ENCODE data around the gene ZNF32. TPM values are rescaled to one million over a fixed set of nuclear protein-coding genes. Genes with fewer than 3 reads are reported as not detected.

Gene ZNF32
- total and polyA plus RNA-seq, 7 donors = 46.5 to 145 (median 55.5) TPM

DNA sequence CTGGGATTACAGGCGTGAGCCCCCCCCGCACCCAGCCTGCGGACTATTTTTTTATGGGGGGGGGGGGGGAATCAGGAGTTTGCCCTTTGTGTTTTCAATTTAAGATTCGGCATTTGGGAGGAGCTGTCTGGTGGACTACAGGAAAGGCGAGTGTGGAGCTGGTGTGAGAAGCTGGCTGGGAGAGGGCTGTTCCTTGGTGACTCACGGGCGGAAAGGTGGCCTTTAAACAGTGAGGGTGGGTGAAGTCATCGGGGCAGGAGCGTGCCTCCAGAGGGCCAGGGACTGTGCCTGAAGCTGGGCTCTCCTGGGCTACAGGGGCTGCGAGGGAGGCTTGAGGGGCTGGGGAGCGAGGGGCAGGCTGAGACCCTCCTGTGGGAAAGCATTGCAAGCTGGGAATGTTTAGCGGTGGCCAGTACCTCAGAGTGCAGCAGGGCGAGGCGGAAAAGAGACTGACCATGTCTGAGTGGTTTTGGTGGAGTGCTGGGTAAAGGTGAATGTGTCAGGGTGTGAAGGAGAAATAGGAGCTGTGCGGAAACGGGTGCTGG, 39.7 kb upstream of the ZNF32 start:
- no peak overlapping the region for H3K27ac ChIP-seq
- WGBS, 3 donors = 95 to 98% (median 97%) methylated on average over 16 of the region's 16 CpGs
- ATAC-seq (no peak), DNase-seq (no peak)
- TF ChIP-seq CTCF (IDR thresholded peaks at IDR 0.05) = no peak
- H3K4me1 ChIP-seq = no peaks in the 10 kb centered on the region
- no peak overlapping the region for H3K4me3 ChIP-seq
- H3K9me3 ChIP-seq = no peaks in the 10 kb centered on the region
- intact Hi-C loops (cut with DNase I) = loop anchor here (5.0 to 10.0 kb wide), 2 partner anchors 356 to 1174 kb away; no protein-coding TSS in a partner anchor
- no peaks in the 10 kb centered on the region for H3K27me3 ChIP-seq (ENCODE audit: insufficient read depth in 3 of 3, low read length in 2 of 3)
- H3K36me3 ChIP-seq (ENCODE audit: insufficient read depth in 1 of 2, low read depth in 1 of 2) = no peaks in the 10 kb centered on the region

DNA sequence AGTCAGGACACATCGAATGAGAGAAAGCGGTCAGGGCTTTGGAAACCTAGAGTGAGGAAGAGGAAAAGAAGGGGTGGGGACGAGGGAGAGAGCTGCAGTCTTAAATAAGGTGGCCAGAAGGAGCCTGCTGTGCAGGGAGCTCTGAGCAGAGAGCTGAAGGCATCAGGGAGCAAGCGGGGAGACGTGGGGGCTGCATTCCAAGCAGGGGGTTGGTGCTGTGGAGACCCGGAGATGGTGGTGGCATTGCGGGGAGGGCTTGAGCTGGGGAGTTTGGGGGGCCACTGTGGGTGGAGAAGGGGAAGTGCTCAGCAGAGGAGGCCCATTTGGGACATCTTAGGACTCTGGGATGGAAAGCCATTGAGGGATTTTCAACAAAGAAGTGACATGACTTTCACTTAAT, 38.7 kb upstream of the ZNF32 start:
- Histone ChIP-seq H3K27ac (no peak overlapping the region), H3K9me3 (no peaks in the 10 kb centered on the region), H3K36me3 (ENCODE audit: insufficient read depth in 1 of 2, low read depth in 1 of 2) (no peaks in the 10 kb centered on the region), H3K4me1 (no peaks in the 10 kb centered on the region), H3K27me3 (ENCODE audit: insufficient read depth in 3 of 3, low read length in 2 of 3) (no peaks in the 10 kb centered on the region), H3K4me3 (no peak overlapping the region)
- intact Hi-C loops (cut with DNase I) = loop anchor here (5.0 to 10.0 kb wide), 2 partner anchors 357 to 1175 kb away; no protein-coding TSS in a partner anchor
- WGBS, 3 donors = 93 to 95% (median 94%) methylated on average over 7 of the region's 7 CpGs
- ATAC-seq (no peak), DNase-seq (no peak)
- TF ChIP-seq CTCF (IDR thresholded peaks at IDR 0.05) = no peak

- H3K36me3 ChIP-seq (ENCODE audit: insufficient read depth in 1 of 2, low read depth in 1 of 2) = no peaks in the 10 kb centered on the region
- no peaks in the 10 kb centered on the region for H3K4me1 ChIP-seq
- intact Hi-C loops (cut with DNase I) = loop anchor here (5.0 to 10.0 kb wide), 2 partner anchors 358 to 1176 kb away; no protein-coding TSS in a partner anchor
- no peak for DNase-seq
- no peaks in the 10 kb centered on the region for H3K9me3 ChIP-seq
- H3K4me3 ChIP-seq = no peak overlapping the region
- ATAC-seq = no peak
- 68 to 77% (median 70%) methylated on average over 6 of the region's 6 CpGs for WGBS, 3 donors
- H3K27me3 ChIP-seq (ENCODE audit: insufficient read depth in 3 of 3, low read length in 2 of 3) = no peaks in the 10 kb centered on the region
- H3K27ac ChIP-seq = no peak overlapping the region
- no peak for TF ChIP-seq CTCF (IDR thresholded peaks at IDR 0.05)
These were observed 37.7 kb upstream of the ZNF32 start for GRCh38 chr10:43686414-43686813.

- ATAC-seq (peak in 1 of 4 donors; percentile 33), DNase-seq (no peak)
- intact Hi-C loops (cut with DNase I) = loop anchor here (5.0 to 10.0 kb wide), 2 partner anchors 359 to 1177 kb away; no protein-coding TSS in a partner anchor
- H3K36me3 ChIP-seq (ENCODE audit: insufficient read depth in 1 of 2, low read depth in 1 of 2) = no peaks in the 10 kb centered on the region
- H3K4me1 ChIP-seq = no peaks in the 10 kb centered on the region
- no peaks in the 10 kb centered on the region for H3K27me3 ChIP-seq (ENCODE audit: insufficient read depth in 3 of 3, low read length in 2 of 3)
- no peak overlapping the region for H3K27ac ChIP-seq
- no peak for TF ChIP-seq CTCF (IDR thresholded peaks at IDR 0.05)
- H3K4me3 ChIP-seq = no peak overlapping the region
- H3K9me3 ChIP-seq = no peaks in the 10 kb centered on the region
- 59 to 66% (median 62%) methylated on average over 8 of the region's 8 CpGs for WGBS, 3 donors
These were observed 37.1 kb upstream of the ZNF32 start for GRCh38 chr10:43685744-43686143.

DNA sequence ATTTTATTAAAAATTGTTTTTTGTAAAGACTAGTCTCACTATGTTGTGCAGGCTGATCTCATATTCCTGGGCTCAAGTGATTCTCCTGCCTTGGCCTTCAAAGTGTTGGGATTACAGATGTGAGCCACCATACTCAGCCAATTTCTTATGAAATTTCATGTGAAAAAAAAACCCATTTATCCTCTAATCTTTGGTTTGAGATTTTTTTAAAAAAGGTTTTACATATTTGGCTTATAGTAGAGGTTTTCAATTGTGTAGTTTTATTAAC, 35.5 kb upstream of the ZNF32 start:
- Histone ChIP-seq H3K27ac (no peak overlapping the region), H3K4me1 (peaks cover 6% of the 10 kb centered on the region), H3K27me3 (ENCODE audit: insufficient read depth in 3 of 3, low read length in 2 of 3) (no peaks in the 10 kb centered on the region), H3K36me3 (ENCODE audit: insufficient read depth in 1 of 2, low read depth in 1 of 2) (no peaks in the 10 kb centered on the region), H3K4me3 (no peak overlapping the region), H3K9me3 (no peaks in the 10 kb centered on the region)
- ATAC-seq (no peak), DNase-seq (no peak)
- no peak for TF ChIP-seq CTCF (IDR thresholded peaks at IDR 0.05)
- intact Hi-C loops (cut with DNase I) = loop anchor here in 1 of 2 donors (10.0 kb wide), 1 partner anchor 361 kb away; no protein-coding TSS in a partner anchor

All from psoas muscle (tissue), 8 donors.